ENCODE results near the gene FHL2. TPM values are rescaled to one million over a fixed set of nuclear protein-coding genes. Genes with fewer than 3 reads are reported as not detected.

FHL2 gene
- polyA plus RNA-seq, 1 experiment: 546 TPM

DNA sequence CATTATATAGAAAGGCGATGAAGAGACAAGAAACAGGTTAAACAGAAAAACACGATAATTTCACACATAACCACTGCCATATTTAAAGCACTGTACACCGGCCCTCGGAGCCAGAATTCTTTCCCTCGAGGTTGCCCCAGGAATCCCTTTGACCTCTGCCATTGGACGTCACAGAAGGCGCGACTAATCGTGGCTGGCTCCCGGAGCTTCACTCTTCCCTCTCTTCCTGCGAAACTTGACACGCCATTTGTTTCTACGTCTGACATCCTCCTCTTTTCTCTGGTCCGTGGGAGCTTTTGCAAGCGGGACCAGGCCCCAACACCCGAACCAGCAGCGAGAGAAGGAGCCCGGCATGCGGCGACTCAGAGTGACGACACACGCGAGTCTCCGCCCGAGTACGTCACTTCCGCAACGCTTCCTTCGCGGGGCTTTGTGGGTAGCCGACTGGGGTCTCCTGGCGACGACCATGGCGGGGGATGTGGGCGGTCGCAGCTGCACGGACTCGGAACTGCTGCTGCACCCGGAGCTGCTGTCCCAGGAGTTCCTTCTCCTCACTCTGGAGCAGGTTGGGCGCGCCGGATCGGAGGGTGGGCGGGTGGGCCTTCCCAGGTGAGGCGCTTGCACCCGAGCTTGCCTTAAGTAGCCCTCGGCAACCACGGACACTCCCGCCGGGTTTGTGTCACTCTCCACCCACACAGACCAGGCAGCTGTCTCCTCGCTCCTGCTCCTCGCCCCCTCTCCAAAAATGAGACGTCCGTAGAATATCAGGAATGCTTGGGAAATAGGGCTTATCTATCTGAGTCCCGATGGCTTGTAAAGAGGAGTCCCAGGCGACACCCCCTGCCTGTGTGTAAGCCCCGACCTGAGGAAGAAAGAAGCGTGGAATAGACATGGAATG, 61.5 kb downstream of the FHL2 start, which contains the start of gene C2orf49:
Gene C2orf49, plus strand, starts transcription at position 419 of the 898 bp plus-strand sequence. Its CDS starts 48 bp downstream, at position 467.
- Histone ChIP-seq H3K4me3 (ENCODE audit: low read depth, low read length) (peak within 1 kb of the TSS; percentile 66), H3K27me3 (ENCODE audit: control insufficient read depth, insufficient read depth, low read length) (no peaks in the 10 kb centered on the region), H3K36me3 (ENCODE audit: control insufficient read depth, insufficient read depth, low read length) (no peaks in the 10 kb centered on the region; the same call in 1 of the 2 replicates)
- no peak for DNase-seq (ENCODE audit: low read depth)
- POLR2A ChIA-PET: no interaction called here
- CTCF ChIA-PET: interaction anchor here (0.6 to 1.4 kb wide), 5 partner anchors 9 to 240 kb away, joined by 3 to 4 read pairs (median 3); no protein-coding TSS in a partner anchor
- TF ChIP-seq, protein P1, sequence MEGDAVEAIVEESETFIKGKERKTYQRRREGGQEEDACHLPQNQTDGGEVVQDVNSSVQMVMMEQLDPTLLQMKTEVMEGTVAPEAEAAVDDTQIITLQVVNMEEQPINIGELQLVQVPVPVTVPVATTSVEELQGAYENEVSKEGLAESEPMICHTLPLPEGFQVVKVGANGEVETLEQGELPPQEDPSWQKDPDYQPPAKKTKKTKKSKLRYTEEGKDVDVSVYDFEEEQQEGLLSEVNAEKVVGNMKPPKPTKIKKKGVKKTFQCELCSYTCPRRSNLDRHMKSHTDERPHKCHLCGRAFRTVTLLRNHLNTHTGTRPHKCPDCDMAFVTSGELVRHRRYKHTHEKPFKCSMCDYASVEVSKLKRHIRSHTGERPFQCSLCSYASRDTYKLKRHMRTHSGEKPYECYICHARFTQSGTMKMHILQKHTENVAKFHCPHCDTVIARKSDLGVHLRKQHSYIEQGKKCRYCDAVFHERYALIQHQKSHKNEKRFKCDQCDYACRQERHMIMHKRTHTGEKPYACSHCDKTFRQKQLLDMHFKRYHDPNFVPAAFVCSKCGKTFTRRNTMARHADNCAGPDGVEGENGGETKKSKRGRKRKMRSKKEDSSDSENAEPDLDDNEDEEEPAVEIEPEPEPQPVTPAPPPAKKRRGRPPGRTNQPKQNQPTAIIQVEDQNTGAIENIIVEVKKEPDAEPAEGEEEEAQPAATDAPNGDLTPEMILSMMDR (IDR thresholded peaks at IDR 0.05; ENCODE audit: insufficient read depth, low read depth, low read length): no peak

DNA sequence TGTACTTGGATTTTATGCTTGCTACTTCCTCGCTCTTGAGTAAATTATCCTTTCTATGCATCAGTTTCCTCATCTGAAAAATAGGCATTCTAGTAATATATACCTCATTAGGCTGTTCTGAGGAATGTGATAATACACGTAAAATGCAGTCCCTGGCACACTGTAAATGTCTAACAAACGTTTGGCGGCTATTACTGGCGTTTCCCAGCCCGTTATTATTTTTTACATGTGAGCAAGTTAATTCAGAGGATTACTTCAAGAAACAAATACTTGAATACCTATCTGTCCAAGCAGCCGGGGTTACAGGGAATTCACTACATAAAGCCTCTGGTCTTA, 62.1 kb downstream of the FHL2 start:
- Histone ChIP-seq H3K36me3 (ENCODE audit: control insufficient read depth, insufficient read depth, low read length) (no peaks in the 10 kb centered on the region; the same call in 1 of the 2 replicates), H3K4me3 (ENCODE audit: low read depth, low read length) (peak overlapping the region; percentile 66), H3K27me3 (ENCODE audit: control insufficient read depth, insufficient read depth, low read length) (no peaks in the 10 kb centered on the region)
- no peak for DNase-seq (ENCODE audit: low read depth)
- ChIA-PET CTCF (interaction anchor here (0.6 kb wide), 1 partner anchor 239 kb away, joined by 4 read pairs; no protein-coding TSS in a partner anchor), POLR2A (no interaction called here)
- TF ChIP-seq, protein P1 (IDR thresholded peaks at IDR 0.05; ENCODE audit: insufficient read depth, low read depth, low read length): no peak

DNA sequence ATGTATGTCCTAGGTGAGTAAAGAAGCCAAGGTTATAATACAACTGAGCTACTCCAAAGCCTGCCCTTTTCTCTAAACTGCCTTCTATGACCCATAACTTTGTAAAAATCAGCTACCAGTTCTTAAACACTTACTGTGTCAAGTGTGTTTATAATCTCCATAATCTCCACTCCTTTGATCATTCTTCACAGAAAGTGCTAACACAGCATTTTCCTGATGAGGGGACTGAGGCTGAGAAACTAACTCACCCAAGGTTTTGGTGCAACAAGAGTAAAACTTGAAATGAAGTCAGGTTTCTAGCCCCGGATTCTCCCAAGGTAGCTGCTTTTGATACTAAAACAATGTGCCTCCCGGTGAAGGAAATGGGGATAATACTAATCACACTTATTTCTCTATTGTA, 63.4 kb downstream of the FHL2 start:
- TF ChIP-seq, protein P1 (IDR thresholded peaks at IDR 0.05; ENCODE audit: insufficient read depth, low read depth, low read length): no peak
- ChIA-PET POLR2A (no interaction called here), CTCF (interaction anchor here (0.5 to 0.9 kb wide), 3 partner anchors 8 to 14 kb away, joined by 3 read pairs; no protein-coding TSS in a partner anchor)
- DNase-seq (ENCODE audit: low read depth): no peak
- Histone ChIP-seq H3K27me3 (ENCODE audit: control insufficient read depth, insufficient read depth, low read length) (no peaks in the 10 kb centered on the region), H3K4me3 (ENCODE audit: low read depth, low read length) (no peak overlapping the region), H3K36me3 (ENCODE audit: control insufficient read depth, insufficient read depth, low read length) (no peaks in the 10 kb centered on the region)

DNA sequence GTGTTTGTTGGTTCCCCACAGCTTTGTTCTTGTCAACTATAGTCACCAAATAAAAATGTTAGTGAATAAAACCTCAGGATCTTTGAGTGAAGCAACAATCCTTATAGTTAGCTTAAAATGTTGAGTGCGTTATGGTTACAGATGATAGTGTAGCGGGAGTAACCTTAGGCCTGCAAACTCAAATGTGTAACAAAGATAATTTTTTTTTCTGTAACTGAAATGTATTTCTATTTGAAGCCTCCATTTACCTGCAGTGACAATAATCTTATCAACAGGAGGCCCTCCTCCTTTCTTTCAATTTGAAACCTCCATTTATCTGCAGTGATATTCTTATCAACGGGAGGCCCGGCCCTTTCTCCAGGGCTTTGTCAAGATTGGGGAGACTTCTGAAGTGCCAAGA, 64.6 kb downstream of the FHL2 start:
- DNase-seq (ENCODE audit: low read depth): no peak
- Histone ChIP-seq H3K27me3 (ENCODE audit: control insufficient read depth, insufficient read depth, low read length) (no peaks in the 10 kb centered on the region), H3K36me3 (ENCODE audit: control insufficient read depth, insufficient read depth, low read length) (no peaks in the 10 kb centered on the region), H3K4me3 (ENCODE audit: low read depth, low read length) (no peak overlapping the region)
- ChIA-PET CTCF (interaction anchor here (1.4 kb wide), 1 partner anchor 17 kb away, joined by 3 read pairs; no protein-coding TSS in a partner anchor), POLR2A (no interaction called here)
- TF ChIP-seq, protein P1 (IDR thresholded peaks at IDR 0.05; ENCODE audit: insufficient read depth, low read depth, low read length): no peak

DNA sequence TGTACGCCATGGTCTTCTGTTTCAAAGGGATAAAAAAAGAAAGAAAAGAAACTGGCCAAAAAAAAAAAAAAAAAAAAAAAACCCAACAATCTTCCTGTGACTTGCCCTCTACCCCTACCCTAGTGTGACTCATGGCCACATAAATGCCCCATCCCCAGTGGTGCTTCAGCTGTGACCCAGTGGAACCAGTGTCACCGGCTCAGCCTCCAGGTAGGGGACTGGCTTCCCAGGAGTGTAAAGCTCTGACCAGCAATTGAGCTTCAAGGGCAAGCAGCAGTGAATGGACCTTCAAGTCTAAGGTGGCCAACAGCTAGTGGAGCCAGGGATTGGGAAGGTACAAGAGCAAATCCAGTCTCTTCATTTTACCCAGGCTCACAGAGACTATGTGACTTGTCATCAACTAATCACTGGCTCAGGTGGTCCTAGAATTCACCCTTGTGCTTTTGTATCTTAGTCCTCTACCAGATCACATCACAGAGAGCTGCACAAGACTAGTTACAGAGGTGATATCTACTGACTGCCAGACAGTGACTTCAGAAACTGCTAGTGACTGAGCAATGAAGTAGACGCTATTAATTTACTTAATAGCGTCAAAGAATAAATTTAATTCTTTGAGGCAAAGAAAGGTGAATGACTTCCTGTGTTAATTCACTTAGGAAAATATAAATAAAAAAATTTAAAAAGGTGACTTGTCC, 68.0 kb downstream of the FHL2 start:
- CTCF ChIA-PET: interaction anchor here (0.7 to 1.0 kb wide), 2 partner anchors 14 to 191 kb away, joined by 3 read pairs; no protein-coding TSS in a partner anchor
- POLR2A ChIA-PET: no interaction called here

More for the DNA sequence above, 68.0 kb downstream of the FHL2 start:
- Histone ChIP-seq H3K4me3 (ENCODE audit: low read depth, low read length) (no peak overlapping the region), H3K27me3 (ENCODE audit: control insufficient read depth, insufficient read depth, low read length) (no peaks in the 10 kb centered on the region), H3K36me3 (ENCODE audit: control insufficient read depth, insufficient read depth, low read length) (no peaks in the 10 kb centered on the region)
- no peak for DNase-seq (ENCODE audit: low read depth)
- TF ChIP-seq, protein P1 (IDR thresholded peaks at IDR 0.05; ENCODE audit: insufficient read depth, low read depth, low read length): no peak
